GM12878 (cell line): ENCODE results near the gene CEP250. TPM values are rescaled to one million over a fixed set of nuclear protein-coding genes. Genes with fewer than 3 reads are reported as not detected.

Experiments
- BACH1 ChIP-seq: fragments of 450-650 bp; IDR thresholded peaks from 2 replicates; pipeline ENCODE4 v1.6.1; 2017; ENCODE audit warnings: mild to moderate bottlenecking, borderline replicate concordance
- BCL3 ChIP-seq: IDR thresholded peaks from 2 replicates; pipeline ENCODE4 v1.6.1; 2011; ENCODE audit warnings: borderline replicate concordance, low read depth, mild to moderate bottlenecking, moderate library complexity, low read length; ENCODE audit not compliant: insufficient read depth, poor library complexity, severe bottlenecking
- CREB1 ChIP-seq: IDR thresholded peaks from 2 replicates; pipeline ENCODE4 v1.6.1; 2012; ENCODE audit warnings: low read depth, mild to moderate bottlenecking, inconsistent platforms
- EED ChIP-seq: sonication (generic); IDR thresholded peaks from 2 replicates; pipeline ENCODE4 v1.6.1; 2016; ENCODE audit warnings: antibody characterized with exemption, low read depth
- EGR1 ChIP-seq, 2 experiments: IDR thresholded peaks; 1 replicate in 1 of 2; 2 replicates in 1 of 2; pipeline ENCODE4 v1.6.1; 2011 to 2012; ENCODE audit warnings: low read depth in 2 of 2, low read length in 2 of 2, borderline replicate concordance in 1 of 2, mild to moderate bottlenecking in 1 of 2, moderate library complexity in 1 of 2
- GATAD2B ChIP-seq: fragments of 450-650 bp; conservative IDR thresholded peaks from 2 replicates; pipeline ENCODE4 v1.6.1; 2017; ENCODE audit warnings: low read depth, mild to moderate bottlenecking, moderate library complexity
- HCFC1 ChIP-seq: fragments of 150-350 bp; IDR thresholded peaks from 2 replicates; pipeline ENCODE4 v1.6.1; 2014; ENCODE audit warnings: low read length
- IKZF2 ChIP-seq, 2 experiments: fragments of 450-650 bp; IDR thresholded peaks; 2 replicates each; pipeline ENCODE4 v1.6.1; 2017; ENCODE audit warnings: mild to moderate bottlenecking in 2 of 2, moderate library complexity in 2 of 2
- KLF5 ChIP-seq: fragments of 450-650 bp; IDR thresholded peaks from 2 replicates; pipeline ENCODE4 v1.6.1; 2014; ENCODE audit warnings: mild to moderate bottlenecking; ENCODE audit not compliant: partially characterized antibody
- LARP7 ChIP-seq: fragments of 450-650 bp; IDR thresholded peaks from 2 replicates; pipeline ENCODE4 v1.6.1; 2017; ENCODE audit warnings: mild to moderate bottlenecking
- NKRF ChIP-seq: fragments of 450-650 bp; conservative IDR thresholded peaks from 2 replicates; pipeline ENCODE4 v1.6.1; 2017; ENCODE audit warnings: mild to moderate bottlenecking, moderate library complexity
- PML ChIP-seq: IDR thresholded peaks from 2 replicates; pipeline ENCODE4 v1.6.1; 2012; ENCODE audit warnings: low read length, inconsistent platforms
- POLR2A ChIP-seq: IDR thresholded peaks from 2 replicates; pipeline ENCODE4 v1.6.1; 2011; ENCODE audit warnings: low read depth, mild to moderate bottlenecking, low read length
- POLR2AphosphoS2 ChIP-seq: IDR thresholded peaks from 2 replicates; pipeline ENCODE4 v1.6.1; 2011; ENCODE audit warnings: low read depth, mild to moderate bottlenecking, low read length, improper control_type of control experiment, moderate library complexity
- RELA ChIP-seq: fragments of 450-650 bp; IDR thresholded peaks from 2 replicates; pipeline ENCODE4 v1.8.0; 2014; ENCODE audit warnings: borderline replicate concordance; ENCODE audit not compliant: partially characterized antibody
- SIN3A ChIP-seq: IDR thresholded peaks from 2 replicates; pipeline ENCODE4 v1.6.1; 2012; ENCODE audit warnings: low read depth, low read length, improper control_type of control experiment
- SMARCA5 ChIP-seq: fragments of 450-650 bp; IDR thresholded peaks from 2 replicates; pipeline ENCODE4 v1.6.1; 2017; ENCODE audit warnings: mild to moderate bottlenecking
- SREBF2 ChIP-seq: IDR thresholded peaks from 2 replicates; pipeline ENCODE4 v1.6.1; 2012; ENCODE audit warnings: mild to moderate bottlenecking, low read length
- TCF12 ChIP-seq: IDR thresholded peaks from 2 replicates; pipeline ENCODE4 v1.6.1; 2011; ENCODE audit warnings: low read depth, mild to moderate bottlenecking, low read length
- polyA plus RNA-seq, 11 experiments: library from polyadenylated mRNA; depleted of rRNA in 4 of 11; unstranded in 6 of 11; stranded (reverse) in 5 of 11; fragments of >200 nt; fragmentation: Nextera tagmentation in 4 of 11; fragmentation: Illumina TruSeq in 1 of 11; extraction: Ambion mirVana in 4 of 11; extraction: Trizol in 1 of 11; gene quantifications; 1 replicate in 1 of 11; 2 replicates in 10 of 11; pipeline versions ENCODE4 v1.2.1 to v1.2.3, GENCODE V29; 2011 to 2016; ENCODE audit warnings: inconsistent platforms in 2 of 11, missing spikeins in 2 of 11, low read depth in 1 of 11
- total RNA-seq, 4 experiments: library from RNA; depleted of rRNA in 3 of 4; stranded (reverse); fragments of >200 nt in 3 of 4; fragmentation: Illumina TruSeq in 1 of 4; extraction: Trizol in 1 of 4; gene quantifications; 2 replicates each; pipeline versions ENCODE4 v1.2.1 to v1.2.3, GENCODE V29; 2013 to 2021
- TF ChIP-seq, protein P1 (sequence below): fragments of 450-650 bp; IDR thresholded peaks from 2 replicates; pipeline ENCODE4 v1.6.1; 2017; ENCODE audit warnings: mild to moderate bottlenecking, low read depth, inconsistent platforms; ENCODE audit not compliant: poor library complexity, severe bottlenecking

CEP250 gene
- total and polyA plus RNA-seq, 10 of the 15 experiments (the other 5 are each of a cell fraction or from before 2014, with no cell fraction given) = 2.4 to 41.6 (median 25.7) TPM

DNA sequence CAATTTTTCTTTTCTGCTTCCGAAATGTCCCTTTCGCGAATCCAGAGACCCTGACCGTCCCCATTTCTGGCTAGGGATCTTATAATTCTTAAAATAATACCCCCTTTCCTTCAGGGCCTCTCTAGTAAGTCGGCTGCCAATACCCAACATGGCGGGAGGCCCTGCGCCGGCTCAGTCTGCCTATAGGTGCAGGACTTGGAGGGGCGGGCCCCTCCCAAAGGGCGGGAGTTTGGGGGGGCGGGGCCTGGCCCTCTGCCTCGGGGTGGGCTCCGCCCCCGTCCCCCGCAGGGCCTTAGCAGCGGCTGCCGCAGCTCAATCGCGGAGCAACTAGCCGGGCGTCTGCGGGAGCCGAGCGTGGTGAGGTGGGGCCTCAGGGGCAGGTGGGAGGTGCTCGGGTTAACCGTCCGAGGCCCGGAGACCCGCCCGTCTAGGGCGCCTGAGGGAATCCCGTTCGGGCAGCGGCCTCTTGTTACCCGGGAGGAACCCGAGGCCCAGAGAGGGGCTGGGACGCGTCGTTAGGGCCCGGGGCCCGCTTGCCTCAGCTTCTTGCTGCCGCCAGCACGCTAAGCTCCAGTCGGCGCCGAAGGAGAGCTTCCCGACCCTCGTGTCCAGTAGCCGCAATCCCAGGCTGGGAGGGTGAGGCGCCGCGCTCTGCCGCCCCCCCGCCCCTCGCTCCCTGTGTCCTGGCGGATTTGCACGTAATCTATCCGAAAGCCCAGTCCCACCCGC is at the start of gene CEP250 (continued):
- TF ChIP-seq SREBF2 (no peak), POLR2AphosphoS2 (0 out of 2 replicates have a peak, but pooled peaks have one; percentile 10), SIN3A (0 out of 2 replicates have a peak, but pooled peaks have one; percentile 52), CREB1 (0 out of 2 replicates have a peak, but pooled peaks have one; percentile 25), SMARCA5 (no peak), IKZF2 (IDR thresholded peaks at IDR 0.05) (0 out of 4 replicates have a peak, but pooled peaks of 1 of the 2 experiments have one; percentile 18), POLR2A (peak; percentile 59), EED (0 out of 2 replicates have a peak, but pooled peaks have one; percentile 45), BACH1 (0 out of 2 replicates have a peak, but pooled peaks have one; percentile 39), TCF12 (no peak), BCL3 (no peak), EGR1 (IDR thresholded peaks at IDR 0.05; ENCODE audit: borderline replicate concordance in 1 of 2, low read depth in 2 of 2, low read length in 2 of 2) (peak in 1 of 2 experiments; percentile 75; a peak in 2 of 3 replicates), NKRF (peak; percentile 72), PML (no peak), LARP7 (peak; percentile 60; the same call in 1 of the 2 replicates), HCFC1 (0 out of 2 replicates have a peak, but pooled peaks have one; percentile 8), RELA (peak; percentile 40), KLF5 (peak; percentile 7), GATAD2B (peak; percentile 50)
- TF ChIP-seq, protein P1, sequence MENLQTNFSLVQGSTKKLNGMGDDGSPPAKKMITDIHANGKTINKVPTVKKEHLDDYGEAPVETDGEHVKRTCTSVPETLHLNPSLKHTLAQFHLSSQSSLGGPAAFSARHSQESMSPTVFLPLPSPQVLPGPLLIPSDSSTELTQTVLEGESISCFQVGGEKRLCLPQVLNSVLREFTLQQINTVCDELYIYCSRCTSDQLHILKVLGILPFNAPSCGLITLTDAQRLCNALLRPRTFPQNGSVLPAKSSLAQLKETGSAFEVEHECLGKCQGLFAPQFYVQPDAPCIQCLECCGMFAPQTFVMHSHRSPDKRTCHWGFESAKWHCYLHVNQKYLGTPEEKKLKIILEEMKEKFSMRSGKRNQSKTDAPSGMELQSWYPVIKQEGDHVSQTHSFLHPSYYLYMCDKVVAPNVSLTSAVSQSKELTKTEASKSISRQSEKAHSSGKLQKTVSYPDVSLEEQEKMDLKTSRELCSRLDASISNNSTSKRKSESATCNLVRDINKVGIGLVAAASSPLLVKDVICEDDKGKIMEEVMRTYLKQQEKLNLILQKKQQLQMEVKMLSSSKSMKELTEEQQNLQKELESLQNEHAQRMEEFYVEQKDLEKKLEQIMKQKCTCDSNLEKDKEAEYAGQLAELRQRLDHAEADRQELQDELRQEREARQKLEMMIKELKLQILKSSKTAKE = no peak
